HAP-1 (cell line): ENCODE data around the gene TIAM1.

ENCODE experiments used
- DNase-seq, 2 experiments: peaks; one replicate each; pipeline ENCODE4 v3.0.0-alpha.2; 2016 to 2020; ENCODE audit warnings: low spot score in 2 of 2
- H3K27me3 ChIP-seq: fragments of 250-450 bp; sonication (Bioruptor Pico); 2 replicates; pipeline ENCODE4 v1.5.1; 2020; ENCODE audit warnings: low read depth, mild to moderate bottlenecking, moderate library complexity
- H3K36me3 ChIP-seq: fragments of 250-450 bp; sonication (Bioruptor Pico); replicated peaks from 2 replicates; pipeline ENCODE4 v1.5.1; 2020; ENCODE audit warnings: mild to moderate bottlenecking
- H3K4me1 ChIP-seq: fragments of 250-450 bp; sonication (Bioruptor Pico); 2 replicates; pipeline ENCODE4 v1.5.1; 2020; ENCODE audit warnings: mild to moderate bottlenecking
- H3K4me3 ChIP-seq: fragments of 250-450 bp; sonication (Bioruptor Pico); 2 replicates; pipeline ENCODE4 v1.5.1; 2020; ENCODE audit warnings: mild to moderate bottlenecking, moderate library complexity
- H3K9me3 ChIP-seq: fragments of 250-450 bp; sonication (Bioruptor Pico); 2 replicates; pipeline ENCODE4 v1.5.1; 2020; ENCODE audit warnings: mild to moderate bottlenecking, moderate library complexity
- in situ Hi-C: fragments of 300-500 bp; cut with MboI; formaldehyde crosslinking; loops from 3 replicates; pipeline ENCODE4 v1.14.3; 2020; ENCODE audit warnings: low sequenced_read_pairs, inconsistent platforms, mixed read lengths

Gene TIAM1

GRCh38 chr21:31103571-31104265 is 240.3 kb downstream of the TIAM1 start:
- in situ Hi-C loops: loop anchor here (10.0 kb wide), 1 partner anchor 501 kb away; no protein-coding TSS in a partner anchor
- no peak for DNase-seq
- no peaks in the 10 kb centered on the region for H3K36me3 ChIP-seq
- H3K27me3 ChIP-seq: 0 out of 2 replicates have a peak, but pooled peaks cover 2% of the 10 kb centered on the region
- H3K9me3 ChIP-seq: no peaks in the 10 kb centered on the region
- H3K4me1 ChIP-seq: no peaks in the 10 kb centered on the region; the same call in 1 of the 2 replicates
- no peak overlapping the region for H3K4me3 ChIP-seq

- no peak overlapping the region for H3K4me3 ChIP-seq
- no peaks in the 10 kb centered on the region for H3K9me3 ChIP-seq
- no peaks in the 10 kb centered on the region for H3K36me3 ChIP-seq
- H3K27me3 ChIP-seq: 0 out of 2 replicates have a peak, but pooled peaks cover 2% of the 10 kb centered on the region
- in situ Hi-C loops: loop anchor here (10.0 kb wide), 1 partner anchor 502 kb away; no protein-coding TSS in a partner anchor
- H3K4me1 ChIP-seq: no peaks in the 10 kb centered on the region; the same call in 1 of the 2 replicates
- no peak for DNase-seq
Measured at GRCh38 chr21:31103163-31103562, 240.9 kb downstream of the TIAM1 start.

GRCh38 chr21:31099122-31099521 is 244.9 kb downstream of the TIAM1 start:
- Histone ChIP-seq H3K36me3 (no peaks in the 10 kb centered on the region), H3K9me3 (no peaks in the 10 kb centered on the region), H3K4me3 (no peak overlapping the region), H3K27me3 (0 out of 2 replicates have a peak, but pooled peaks cover 2% of the 10 kb centered on the region), H3K4me1 (no peaks in the 10 kb centered on the region; the same call in 1 of the 2 replicates)
- no peak for DNase-seq
- in situ Hi-C loops: loop anchor here (5.0 to 25.0 kb wide), 2 partner anchors 83 to 2012 kb away; no protein-coding TSS in a partner anchor

DNA sequence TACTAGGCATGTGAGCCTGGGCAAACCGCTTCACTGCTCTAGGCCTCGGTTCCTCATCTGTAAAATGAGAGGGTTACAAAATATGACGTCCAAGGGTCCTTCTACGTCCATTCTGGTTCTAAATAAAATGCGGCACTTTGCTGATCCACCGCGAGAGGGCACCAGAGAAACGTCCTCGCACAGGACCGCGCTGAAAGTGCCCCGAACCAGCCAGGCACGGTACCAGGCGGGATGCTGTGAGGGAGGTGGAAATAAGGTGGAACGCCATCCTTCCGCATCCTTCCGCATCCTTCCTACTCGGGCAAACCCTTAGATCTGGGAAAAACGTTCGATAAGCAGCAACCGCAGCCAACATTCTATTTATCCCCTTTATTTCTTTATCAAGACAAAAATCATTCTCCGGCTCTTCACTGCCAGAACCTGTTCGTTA is 245.5 kb downstream of the TIAM1 start:
- Histone ChIP-seq H3K27me3 (0 out of 2 replicates have a peak, but pooled peaks cover 2% of the 10 kb centered on the region), H3K9me3 (no peaks in the 10 kb centered on the region), H3K36me3 (no peaks in the 10 kb centered on the region), H3K4me1 (no peaks in the 10 kb centered on the region; the same call in 1 of the 2 replicates), H3K4me3 (no peak overlapping the region)
- DNase-seq: peak; percentile 50 to 83
- in situ Hi-C loops: loop anchor here (5.0 to 25.0 kb wide), 2 partner anchors 84 to 2011 kb away; no protein-coding TSS in a partner anchor

DNA sequence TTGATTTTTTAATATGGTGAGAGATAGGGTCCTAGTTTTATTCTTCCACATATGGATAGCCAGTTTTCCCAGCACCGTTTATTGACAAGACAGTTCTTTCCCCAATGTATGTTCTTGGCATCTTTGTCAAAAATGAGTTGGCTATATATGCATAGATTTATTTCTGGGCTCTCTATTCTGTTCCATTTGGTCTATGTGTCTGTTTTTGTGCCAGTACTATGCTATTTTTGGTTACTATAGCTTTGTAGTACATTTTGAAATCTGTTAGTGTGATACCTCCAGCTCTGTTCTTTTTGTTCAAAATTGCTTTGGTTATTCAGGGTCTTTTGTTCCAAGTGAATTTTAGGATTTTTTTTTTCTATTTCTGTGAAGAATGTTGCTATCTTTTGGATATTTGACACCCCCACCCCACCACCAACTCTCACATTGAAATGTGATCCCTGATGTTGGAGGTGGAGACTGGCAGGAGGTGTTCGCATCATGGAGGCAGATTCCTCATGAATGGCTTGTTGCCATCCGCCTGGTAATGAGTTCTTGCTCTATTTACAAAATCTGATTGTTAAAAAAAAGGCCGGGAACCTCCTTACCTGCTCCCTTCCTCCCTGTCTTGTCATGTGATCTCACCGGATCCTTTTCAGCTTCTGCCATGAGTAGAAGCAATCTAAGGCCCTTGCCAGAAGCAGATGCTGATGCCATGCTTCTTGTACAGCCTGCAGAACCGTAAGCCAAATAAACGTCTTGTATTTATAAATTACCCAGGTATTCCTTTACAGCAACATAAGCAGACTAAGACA is 251.0 kb downstream of the TIAM1 start:
- H3K4me1 ChIP-seq: no peaks in the 10 kb centered on the region
- no peak overlapping the region for H3K4me3 ChIP-seq
- no peaks in the 10 kb centered on the region; the same call in 1 of the 2 replicates for H3K27me3 ChIP-seq
- no peaks in the 10 kb centered on the region for H3K36me3 ChIP-seq
- in situ Hi-C loops: loop anchor here (25.0 kb wide), 1 partner anchor 2006 kb away; no protein-coding TSS in a partner anchor
- no peak for DNase-seq
- no peaks in the 10 kb centered on the region for H3K9me3 ChIP-seq

DNA sequence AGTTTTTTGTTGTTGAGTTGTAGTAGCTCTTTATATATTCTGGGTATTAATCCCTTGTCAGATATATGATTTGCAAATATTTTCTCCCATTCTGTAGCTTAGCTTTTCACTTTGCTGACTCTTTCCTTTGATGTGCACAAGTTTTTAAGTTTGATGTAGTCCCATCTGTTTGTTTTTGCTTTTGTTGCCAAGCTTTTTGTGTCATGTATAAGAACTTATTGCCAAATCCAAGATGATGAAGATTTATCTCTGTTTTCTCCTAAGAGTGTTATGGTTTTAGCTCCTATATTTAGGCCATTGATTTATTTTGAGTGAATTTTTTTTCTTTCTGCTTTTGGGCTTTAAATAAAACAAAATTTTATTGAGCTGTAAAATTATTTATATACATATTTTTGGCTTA is 253.7 kb downstream of the TIAM1 start:
- no peaks in the 10 kb centered on the region for H3K4me1 ChIP-seq
- in situ Hi-C loops: loop anchor here (25.0 kb wide), 1 partner anchor 2003 kb away; no protein-coding TSS in a partner anchor
- H3K36me3 ChIP-seq: no peaks in the 10 kb centered on the region
- no peak overlapping the region for H3K4me3 ChIP-seq
- H3K9me3 ChIP-seq: no peaks in the 10 kb centered on the region
- no peaks in the 10 kb centered on the region; the same call in 1 of the 2 replicates for H3K27me3 ChIP-seq
- DNase-seq: no peak

DNA sequence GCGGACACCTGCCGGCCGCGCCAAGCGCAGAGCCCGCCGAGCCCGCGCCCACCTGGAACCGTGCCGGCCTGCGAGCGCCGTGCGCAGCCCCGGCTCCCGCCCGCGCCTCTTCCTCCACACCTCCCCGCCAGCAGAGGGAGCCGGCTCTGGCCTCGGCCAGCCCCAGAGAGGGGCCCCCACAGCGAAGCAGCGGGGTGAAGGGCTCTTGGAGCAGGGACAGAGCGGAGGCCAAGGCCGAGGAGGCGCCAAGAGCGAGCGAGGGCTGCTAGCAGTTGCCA is 255.6 kb downstream of the TIAM1 start:
- no peak for DNase-seq
- in situ Hi-C loops: loop anchor here (25.0 kb wide), 1 partner anchor 2001 kb away; no protein-coding TSS in a partner anchor
- no peaks in the 10 kb centered on the region for H3K9me3 ChIP-seq
- no peaks in the 10 kb centered on the region; the same call in 1 of the 2 replicates for H3K27me3 ChIP-seq
- H3K36me3 ChIP-seq: no peaks in the 10 kb centered on the region
- no peaks in the 10 kb centered on the region for H3K4me1 ChIP-seq
- H3K4me3 ChIP-seq: no peak overlapping the region

DNA sequence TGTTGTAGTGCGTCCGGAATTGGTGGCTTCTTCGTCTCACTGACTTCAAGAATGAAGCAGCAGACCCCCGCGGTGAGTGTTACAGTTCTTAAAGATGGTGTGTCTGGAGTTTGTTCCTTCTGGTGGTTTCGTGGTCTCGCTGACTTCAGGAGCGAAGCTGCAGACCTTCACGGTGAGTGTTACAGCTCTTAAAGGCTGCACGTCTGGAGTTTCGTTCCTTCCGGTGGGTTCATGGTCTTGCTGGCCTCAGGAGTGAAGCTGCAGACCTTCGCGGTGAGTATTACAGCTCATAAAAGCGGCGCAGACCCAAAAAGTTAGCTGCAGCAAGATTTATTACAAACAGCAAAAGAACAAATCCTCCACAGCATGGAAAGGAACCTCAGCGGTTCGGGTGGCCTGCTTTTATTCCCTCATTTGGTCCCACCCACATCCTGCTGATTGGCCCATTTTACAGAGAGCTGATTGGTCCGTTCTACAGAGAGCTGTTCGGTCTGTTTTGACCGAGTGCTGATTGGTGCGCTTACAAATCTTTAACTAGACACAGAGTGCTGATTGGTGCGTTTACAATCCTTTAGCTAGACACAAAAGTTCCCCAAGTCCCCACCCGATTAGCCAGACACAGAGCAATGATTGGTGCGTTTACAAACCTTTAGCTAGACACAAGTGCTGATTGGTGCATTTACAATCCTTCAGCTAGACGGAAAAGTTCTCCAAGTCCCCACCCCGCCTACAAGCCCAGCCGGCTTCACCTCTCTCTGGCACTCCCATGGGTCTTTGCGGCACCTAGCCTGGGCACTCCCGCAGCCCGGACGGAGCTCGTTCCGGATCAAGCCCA is 256.2 kb downstream of the TIAM1 start:
- Histone ChIP-seq H3K4me1 (no peaks in the 10 kb centered on the region), H3K27me3 (no peaks in the 10 kb centered on the region; the same call in 1 of the 2 replicates), H3K4me3 (no peak overlapping the region), H3K9me3 (no peaks in the 10 kb centered on the region), H3K36me3 (no peaks in the 10 kb centered on the region)
- DNase-seq: no peak
- in situ Hi-C loops: loop anchor here (25.0 kb wide), 1 partner anchor 2001 kb away; no protein-coding TSS in a partner anchor

DNA sequence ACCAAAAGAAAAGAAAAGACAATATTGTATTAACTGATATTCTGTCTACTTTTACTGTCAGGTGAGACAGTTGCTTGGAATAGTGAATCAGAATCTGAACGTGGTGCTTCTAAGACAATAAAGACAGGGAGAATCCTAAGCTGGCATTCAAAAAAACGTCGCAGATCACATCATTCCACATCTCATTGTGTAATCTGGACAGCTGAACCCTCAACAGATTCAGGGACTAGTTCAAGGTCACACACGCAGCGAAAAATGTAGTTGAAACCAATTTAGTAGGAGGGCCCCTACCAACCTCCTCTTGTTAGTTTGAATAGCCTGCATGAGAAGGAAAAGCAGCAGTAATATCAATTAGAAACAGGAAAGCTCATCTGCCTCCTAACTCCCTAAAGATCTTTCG is 259.4 kb downstream of the TIAM1 start:
- H3K36me3 ChIP-seq: no peaks in the 10 kb centered on the region

DNA sequence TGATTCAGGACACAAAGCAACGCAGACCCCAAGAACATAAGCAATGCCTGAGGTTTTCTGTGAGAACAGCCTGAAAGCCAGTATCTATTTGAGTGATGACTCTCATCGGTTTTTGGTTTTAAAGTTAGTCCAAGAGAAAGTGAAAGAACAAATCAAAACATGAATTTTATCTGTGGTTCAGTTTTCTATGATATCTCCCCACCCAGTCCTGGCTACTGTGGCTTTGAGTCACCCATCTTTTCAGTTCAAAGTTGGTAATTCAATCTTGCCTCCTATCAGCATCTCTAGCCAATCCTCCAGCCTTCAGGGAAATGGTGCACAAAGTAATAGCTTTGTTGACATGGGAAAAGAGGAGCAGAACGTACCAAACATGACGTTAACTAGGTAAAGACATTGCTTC is 265.3 kb downstream of the TIAM1 start:
- Histone ChIP-seq H3K27me3 (no peaks in the 10 kb centered on the region), H3K4me1 (no peaks in the 10 kb centered on the region), H3K36me3 (no peaks in the 10 kb centered on the region), H3K9me3 (no peaks in the 10 kb centered on the region), H3K4me3 (no peak overlapping the region)
- in situ Hi-C loops: loop anchor here (25.0 kb wide), 1 partner anchor 1991 kb away; no protein-coding TSS in a partner anchor
- no peak for DNase-seq

More for the DNA sequence above, 259.4 kb downstream of the TIAM1 start:
- Histone ChIP-seq H3K4me3 (no peak overlapping the region), H3K27me3 (no peaks in the 10 kb centered on the region), H3K9me3 (no peaks in the 10 kb centered on the region), H3K4me1 (no peaks in the 10 kb centered on the region)
- in situ Hi-C loops: loop anchor here (25.0 kb wide), 1 partner anchor 1997 kb away; no protein-coding TSS in a partner anchor
- DNase-seq: no peak

GRCh38 chr21:31078216-31078615 is 265.8 kb downstream of the TIAM1 start:
- Histone ChIP-seq H3K4me3 (no peak overlapping the region), H3K4me1 (no peaks in the 10 kb centered on the region), H3K36me3 (no peaks in the 10 kb centered on the region), H3K27me3 (no peaks in the 10 kb centered on the region), H3K9me3 (no peaks in the 10 kb centered on the region)
- in situ Hi-C loops: loop anchor here (25.0 kb wide), 1 partner anchor 1991 kb away; no protein-coding TSS in a partner anchor
- DNase-seq: no peak

- in situ Hi-C loops: loop anchor here (25.0 kb wide), 1 partner anchor 1989 kb away; no protein-coding TSS in a partner anchor
- no peaks in the 10 kb centered on the region for H3K4me1 ChIP-seq
- DNase-seq: no peak
- no peaks in the 10 kb centered on the region for H3K27me3 ChIP-seq
- no peaks in the 10 kb centered on the region for H3K36me3 ChIP-seq
- no peaks in the 10 kb centered on the region for H3K9me3 ChIP-seq
- H3K4me3 ChIP-seq: no peak overlapping the region
Measured at GRCh38 chr21:31075848-31076247, 268.2 kb downstream of the TIAM1 start.

DNA sequence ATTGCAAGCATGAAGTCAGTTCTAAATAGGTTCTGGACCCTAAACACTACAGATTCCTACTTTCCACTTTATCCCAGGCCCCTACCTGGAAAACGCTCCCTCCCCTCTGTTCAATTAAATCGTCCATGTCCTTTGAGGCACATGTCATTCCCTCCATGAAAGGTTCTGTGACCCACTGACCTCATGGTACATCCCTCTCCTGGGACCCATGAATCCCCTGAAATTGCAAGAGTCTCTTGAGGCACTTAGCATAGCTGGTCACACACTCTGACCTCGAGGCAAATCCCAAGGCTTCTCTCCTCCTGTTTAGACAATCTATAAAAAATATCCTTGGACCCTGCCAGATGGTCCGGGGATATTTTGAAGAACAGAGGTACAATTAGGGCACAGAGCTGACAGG is 271.5 kb downstream of the TIAM1 start:
- H3K36me3 ChIP-seq: no peaks in the 10 kb centered on the region
- no peaks in the 10 kb centered on the region for H3K4me1 ChIP-seq
- in situ Hi-C loops: no loop called here
- H3K9me3 ChIP-seq: no peaks in the 10 kb centered on the region
- no peak overlapping the region for H3K4me3 ChIP-seq
- H3K27me3 ChIP-seq: no peaks in the 10 kb centered on the region
- no peak for DNase-seq
